Neuron (in vitro differentiated cells): ENCODE results near the gene NBEAL1.
"Not testable (repeated sequence)": the region's sequence is repeated elsewhere in the genome, so short reads cannot be mapped to it uniquely, and the experiment has no call there.

Experiments used
- H2AFZ ChIP-seq: one replicate; pipeline ENCODE4 v1.6.1; 2013; ENCODE audit warnings: low read depth, mild to moderate bottlenecking, inconsistent platforms, low read length, moderate library complexity
- H3K27me3 ChIP-seq: one replicate; pipeline ENCODE4 v1.6.1; 2013; ENCODE audit warnings: low read length; ENCODE audit not compliant: insufficient read depth
- H3K36me3 ChIP-seq: one replicate; pipeline ENCODE4 v1.6.1; 2013; ENCODE audit warnings: low read length; ENCODE audit not compliant: insufficient read depth
- H3K4me1 ChIP-seq: one replicate; pipeline ENCODE4 v1.6.1; 2013; ENCODE audit warnings: low read length; ENCODE audit not compliant: insufficient read depth
- H3K4me3 ChIP-seq: 2 replicates; pipeline ENCODE4 v1.5.1; 2013; ENCODE audit warnings: mild to moderate bottlenecking, low read length, moderate library complexity
- H3K9me3 ChIP-seq: one replicate; pipeline ENCODE4 v1.6.1; 2013; ENCODE audit warnings: low read length

NBEAL1 gene

DNA sequence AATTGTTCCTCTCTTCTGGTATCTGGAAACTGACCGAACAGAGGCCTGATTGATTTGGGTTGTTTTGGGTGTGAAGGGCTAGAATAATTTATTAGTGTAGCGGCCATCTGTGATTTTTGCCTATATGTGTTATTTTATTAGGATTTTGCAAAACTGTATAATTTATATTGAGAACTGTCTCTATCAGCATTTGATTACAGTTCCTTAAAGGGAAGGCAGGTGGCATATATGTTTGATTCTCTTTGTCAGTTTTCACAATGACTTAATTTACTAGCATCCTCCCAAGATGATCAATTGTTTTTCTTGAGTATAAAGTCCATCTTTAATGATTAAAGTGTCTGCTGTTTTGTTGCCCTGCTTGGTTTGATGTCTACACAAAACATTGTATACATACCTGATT, 4.5 kb downstream of the NBEAL1 start:
- Histone ChIP-seq H2AFZ (no peak overlapping the region), H3K36me3 (no peaks in the 10 kb centered on the region), H3K4me1 (peaks cover 28% of the 10 kb centered on the region), H3K27me3 (no peaks in the 10 kb centered on the region), H3K4me3 (no peak overlapping the region), H3K9me3 (no peaks in the 10 kb centered on the region)

DNA sequence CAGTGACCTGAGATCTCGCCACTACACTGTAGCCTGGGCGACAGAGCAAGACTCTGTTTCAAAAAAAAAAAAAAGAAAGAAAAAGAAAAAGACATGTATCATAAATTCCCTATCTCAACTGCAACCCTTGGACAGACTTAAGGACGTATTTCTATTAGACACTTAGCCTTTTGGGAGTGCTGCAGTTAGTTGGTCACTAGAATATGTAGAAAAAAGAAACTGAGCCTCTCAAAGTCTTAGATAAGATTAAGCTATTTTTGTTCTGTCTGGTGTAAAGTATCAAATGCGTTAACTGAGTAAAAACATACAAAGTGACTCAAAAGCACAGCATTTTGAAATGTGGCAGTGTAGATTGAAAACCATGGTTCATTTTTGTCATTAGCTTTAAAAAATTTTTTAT, 7.3 kb downstream of the NBEAL1 start:
- Histone ChIP-seq H3K27me3 (no peaks in the 10 kb centered on the region), H3K36me3 (no peaks in the 10 kb centered on the region), H3K4me1 (peaks cover 15% of the 10 kb centered on the region), H3K4me3 (no peak overlapping the region), H2AFZ (no peak overlapping the region), H3K9me3 (no peaks in the 10 kb centered on the region)

DNA sequence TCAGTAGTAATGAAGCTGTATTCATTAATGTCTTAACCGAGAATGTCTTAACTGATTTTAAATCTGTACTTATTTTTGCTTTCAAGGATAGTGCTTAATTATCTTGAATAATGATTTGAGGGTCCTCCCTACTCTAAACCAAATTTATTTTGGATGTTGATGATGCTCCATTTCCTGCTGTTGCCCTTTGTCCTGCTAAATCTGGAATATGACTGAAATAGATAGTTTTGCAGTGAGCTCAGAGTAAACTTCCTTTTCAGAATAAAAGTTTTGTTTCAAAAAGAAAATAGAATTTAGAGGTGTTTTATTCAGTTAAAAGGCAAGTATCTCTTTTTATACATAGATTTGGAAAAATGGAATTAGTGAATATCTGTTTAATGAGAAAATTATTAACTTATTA, 8.1 kb downstream of the NBEAL1 start:
- Histone ChIP-seq H2AFZ (no peak overlapping the region), H3K4me3 (no peak overlapping the region)

DNA sequence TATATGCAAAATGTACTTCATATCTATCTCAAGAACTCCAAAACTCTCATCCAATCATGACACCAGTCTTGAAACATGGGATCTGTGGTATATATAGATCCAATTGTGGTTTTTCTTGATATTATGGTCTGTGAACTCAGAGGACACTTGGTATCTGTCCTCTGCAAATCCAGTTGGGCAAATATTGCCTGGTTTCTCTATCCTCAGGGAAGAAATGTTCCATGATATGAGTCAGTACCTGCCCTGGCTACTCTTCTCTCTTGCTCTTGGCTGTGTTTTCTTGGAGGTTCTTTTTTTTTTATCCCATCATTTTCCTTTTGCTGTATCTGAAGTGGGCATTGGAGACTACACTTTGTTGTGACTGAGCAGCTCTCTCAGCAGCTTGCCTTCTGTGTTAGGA, 10.9 kb downstream of the NBEAL1 start:
- no peaks in the 10 kb centered on the region for H3K4me1 ChIP-seq
- H3K36me3 ChIP-seq: no peaks in the 10 kb centered on the region
- H3K4me3 ChIP-seq: no peak overlapping the region
- no peaks in the 10 kb centered on the region for H3K9me3 ChIP-seq
- H2AFZ ChIP-seq: no peak overlapping the region
- H3K27me3 ChIP-seq: no peaks in the 10 kb centered on the region

More for the DNA sequence above, 8.1 kb downstream of the NBEAL1 start:
- Histone ChIP-seq H3K9me3 (no peaks in the 10 kb centered on the region), H3K27me3 (no peaks in the 10 kb centered on the region), H3K4me1 (peaks cover 10% of the 10 kb centered on the region), H3K36me3 (no peaks in the 10 kb centered on the region)

- no peaks in the 10 kb centered on the region for H3K36me3 ChIP-seq
- no peaks in the 10 kb centered on the region for H3K27me3 ChIP-seq
- H3K4me3 ChIP-seq: no peak overlapping the region
- no peak overlapping the region for H2AFZ ChIP-seq
- H3K9me3 ChIP-seq: no peaks in the 10 kb centered on the region
- no peaks in the 10 kb centered on the region for H3K4me1 ChIP-seq
Observed at GRCh38 chr2:203030545-203030944, 15.9 kb downstream of the NBEAL1 start.

DNA sequence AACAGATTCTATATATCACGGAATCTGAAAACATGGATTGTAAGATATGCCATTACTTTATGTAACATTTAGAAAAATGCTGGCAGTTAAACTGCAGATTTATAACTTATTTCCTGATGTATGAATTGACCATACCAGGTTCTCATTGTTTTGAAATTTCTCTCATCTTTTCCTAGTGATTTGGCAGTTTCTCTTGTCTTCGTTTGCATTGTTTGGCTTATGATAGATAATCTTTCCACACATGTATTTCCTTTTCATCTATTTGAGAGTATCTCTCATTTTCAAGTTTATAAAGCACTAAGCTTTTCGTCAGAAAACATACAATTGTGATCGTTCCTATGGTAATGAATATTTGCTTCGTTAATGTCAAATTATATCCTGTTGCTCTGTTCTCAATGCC, 16.3 kb downstream of the NBEAL1 start:
- no peak overlapping the region for H3K4me3 ChIP-seq

DNA sequence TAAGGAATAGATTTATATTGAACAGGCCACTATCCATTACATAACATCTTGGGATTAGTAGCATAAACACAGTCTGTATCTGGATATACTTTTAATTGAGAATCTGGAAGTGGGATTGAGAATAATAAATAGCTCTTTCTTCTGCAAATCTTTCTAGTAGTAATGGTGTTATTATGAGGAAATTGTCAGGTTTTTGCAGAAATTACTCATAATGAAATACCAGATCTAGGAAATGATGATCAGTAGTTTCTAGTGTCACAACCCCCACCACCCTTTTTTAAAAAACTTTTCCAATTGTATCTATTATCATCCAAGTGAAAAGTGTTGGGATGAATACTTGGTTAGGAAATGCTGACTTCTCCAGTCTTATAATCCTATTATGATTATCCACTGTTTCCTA, 18.7 kb downstream of the NBEAL1 start:
- H3K4me1 ChIP-seq: no peaks in the 10 kb centered on the region
- H3K4me3 ChIP-seq: no peak overlapping the region
- no peak overlapping the region for H2AFZ ChIP-seq
- H3K27me3 ChIP-seq: no peaks in the 10 kb centered on the region
- H3K36me3 ChIP-seq: no peaks in the 10 kb centered on the region
- H3K9me3 ChIP-seq: no peaks in the 10 kb centered on the region

More for the DNA sequence above, 16.3 kb downstream of the NBEAL1 start:
- Histone ChIP-seq H3K27me3 (no peaks in the 10 kb centered on the region), H2AFZ (no peak overlapping the region), H3K4me1 (no peaks in the 10 kb centered on the region), H3K36me3 (no peaks in the 10 kb centered on the region), H3K9me3 (no peaks in the 10 kb centered on the region)

DNA sequence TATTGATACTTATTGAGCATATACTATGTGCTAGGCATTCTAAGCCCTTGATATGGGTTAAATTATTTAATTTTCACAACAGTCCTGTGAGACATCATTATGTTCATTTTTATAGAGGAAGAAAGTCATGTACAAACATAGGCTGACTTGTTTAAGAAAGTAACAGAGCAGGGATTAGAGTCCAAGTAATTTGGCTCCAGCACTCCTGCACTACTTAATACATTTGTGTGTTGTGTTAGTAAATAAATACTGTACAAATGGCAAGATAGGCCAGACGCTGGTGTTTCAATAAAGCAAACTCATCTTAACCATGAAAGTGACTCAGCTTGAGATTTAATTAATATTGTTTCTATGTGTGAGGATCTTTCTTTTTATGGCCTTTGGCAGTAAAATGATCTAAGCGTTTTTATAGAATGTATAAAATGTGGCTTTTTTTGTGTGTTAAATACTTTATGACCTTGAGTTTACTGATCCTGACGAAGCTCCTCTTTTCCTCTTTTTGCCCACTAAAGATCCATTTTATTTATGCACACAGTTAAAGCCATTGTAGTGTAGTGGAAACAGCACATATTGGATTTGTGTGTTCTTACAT, 21.3 kb downstream of the NBEAL1 start:
- no peaks in the 10 kb centered on the region for H3K27me3 ChIP-seq
- H2AFZ ChIP-seq: no peak overlapping the region
- no peaks in the 10 kb centered on the region for H3K9me3 ChIP-seq
- no peak overlapping the region for H3K4me3 ChIP-seq
- H3K36me3 ChIP-seq: no peaks in the 10 kb centered on the region
- no peaks in the 10 kb centered on the region for H3K4me1 ChIP-seq

DNA sequence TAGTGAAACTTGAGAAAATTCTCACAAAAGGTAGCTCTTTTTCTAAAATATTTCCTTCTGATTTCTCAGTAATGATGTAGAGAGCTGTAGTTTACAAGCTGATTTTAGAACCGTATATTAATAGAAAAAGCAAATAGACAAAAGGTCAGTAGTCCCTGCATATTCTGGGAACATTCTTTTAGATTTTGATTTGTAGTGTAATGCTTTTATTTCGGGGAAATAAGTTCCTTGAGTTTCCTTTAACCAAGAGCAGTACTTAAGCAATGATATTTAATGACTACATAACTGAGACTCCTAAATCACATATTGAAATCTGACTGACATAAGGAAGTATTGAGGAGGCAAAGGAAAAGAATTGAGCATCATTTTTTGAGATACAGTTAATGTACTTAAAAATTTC, 22.4 kb downstream of the NBEAL1 start:
- no peaks in the 10 kb centered on the region for H3K4me1 ChIP-seq
- H3K36me3 ChIP-seq: no peaks in the 10 kb centered on the region
- no peaks in the 10 kb centered on the region for H3K9me3 ChIP-seq
- H2AFZ ChIP-seq: no peak overlapping the region
- no peak overlapping the region for H3K4me3 ChIP-seq
- H3K27me3 ChIP-seq: no peaks in the 10 kb centered on the region

DNA sequence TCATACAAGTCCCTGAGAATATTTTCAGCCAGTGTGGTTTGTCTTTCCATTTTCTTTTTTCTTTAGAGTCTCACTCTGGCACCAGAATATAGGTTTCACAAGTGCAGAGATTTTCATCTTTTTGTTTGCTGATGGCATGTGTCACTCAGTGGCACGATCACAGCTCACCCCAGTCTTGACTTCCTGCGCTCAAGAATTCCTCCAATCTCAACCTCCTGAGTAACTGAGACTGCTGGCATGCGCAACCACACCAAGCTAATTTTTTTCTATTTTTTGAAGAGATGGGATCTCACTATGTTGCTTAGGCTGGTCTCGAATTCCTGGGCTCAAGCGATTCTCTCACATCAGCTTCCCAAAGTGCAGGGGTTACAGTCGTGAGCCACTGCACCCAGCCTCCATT, 23.9 kb downstream of the NBEAL1 start:
- H3K4me1 ChIP-seq: no peaks in the 10 kb centered on the region
- H3K27me3 ChIP-seq: no peaks in the 10 kb centered on the region
- H3K36me3 ChIP-seq: peaks cover 4% of the 10 kb centered on the region
- no peak overlapping the region for H3K4me3 ChIP-seq
- H2AFZ ChIP-seq: no peak overlapping the region
- H3K9me3 ChIP-seq: no peaks in the 10 kb centered on the region

- not testable (repeated sequence) for H2AFZ ChIP-seq, H3K9me3 ChIP-seq, H3K27me3 ChIP-seq, H3K4me1 ChIP-seq, H3K4me3 ChIP-seq, H3K36me3 ChIP-seq
Observed at GRCh38 chr2:203039211-203039610, 24.5 kb downstream of the NBEAL1 start.

GRCh38 chr2:203040966-203041521, 26.4 kb downstream of the NBEAL1 start:
- H3K27me3 ChIP-seq: no peaks in the 10 kb centered on the region
- no peak overlapping the region for H3K4me3 ChIP-seq
- no peaks in the 10 kb centered on the region for H3K9me3 ChIP-seq
- no peaks in the 10 kb centered on the region for H3K4me1 ChIP-seq
- no peak overlapping the region for H2AFZ ChIP-seq
- H3K36me3 ChIP-seq: peaks cover 4% of the 10 kb centered on the region

GRCh38 chr2:203042178-203042577, 27.5 kb downstream of the NBEAL1 start:
- Histone ChIP-seq H3K4me3 (no peak overlapping the region), H2AFZ (no peak overlapping the region), H3K9me3 (no peaks in the 10 kb centered on the region), H3K27me3 (no peaks in the 10 kb centered on the region), H3K4me1 (no peaks in the 10 kb centered on the region), H3K36me3 (peaks cover 4% of the 10 kb centered on the region)

- no peak overlapping the region for H2AFZ ChIP-seq
- H3K4me3 ChIP-seq: no peak overlapping the region
- no peaks in the 10 kb centered on the region for H3K27me3 ChIP-seq
- H3K9me3 ChIP-seq: no peaks in the 10 kb centered on the region
- H3K4me1 ChIP-seq: no peaks in the 10 kb centered on the region
- H3K36me3 ChIP-seq: peaks cover 8% of the 10 kb centered on the region
Observed at GRCh38 chr2:203043226-203043625, 28.6 kb downstream of the NBEAL1 start.
